WTC11 (cell line): ENCODE results near the gene MBD2. TPM values are rescaled to one million over a fixed set of nuclear protein-coding genes. Genes with fewer than 3 reads are reported as not detected.

Source experiments
- ATAC-seq: fragments of 200-7000 bp; cut with Tn5 transposase; 2 replicates; pipeline ENCODE4 v1.10.0; 2021; ENCODE audit warnings: mild to moderate bottlenecking, moderate library complexity
- CTCF ChIA-PET: fragments of 300-600 bp; sonication (Branson Sonifier 250); formaldehyde crosslinking; loops from one replicate; lab custom pipeline; 2021; ENCODE audit warnings: antibody characterized with exemption; lab: Charles Lee
- POLR2A ChIA-PET: fragments of 350-600 bp; sonication (Branson Sonifier 250); formaldehyde crosslinking; loops from one replicate; lab custom pipeline; 2021; ENCODE audit warnings: antibody characterized with exemption; lab: Charles Lee
- DNase-seq: peaks from one replicate; pipeline ENCODE4 v3.0.0; 2021; ENCODE audit warnings: low spot score
- H3K27ac Mint-ChIP-seq: 2 replicates; pipeline ENCODE4 v1.8.0; 2021; ENCODE audit warnings: mixed read lengths
- H3K27me3 Mint-ChIP-seq: 2 replicates; pipeline ENCODE4 v1.8.0; 2021; ENCODE audit warnings: low read depth, mild to moderate bottlenecking, moderate library complexity, mixed read lengths
- H3K36me3 Mint-ChIP-seq: 2 replicates; pipeline ENCODE4 v1.8.0; 2021; ENCODE audit warnings: mixed read lengths
- H3K4me1 Mint-ChIP-seq: 2 replicates; pipeline ENCODE4 v1.8.0; 2022; ENCODE audit warnings: mixed read lengths
- H3K4me3 Mint-ChIP-seq: 2 replicates; pipeline ENCODE4 v1.8.0; 2021; ENCODE audit warnings: mild to moderate bottlenecking, moderate library complexity, mixed read lengths
- H3K9me3 Mint-ChIP-seq: 2 replicates; pipeline ENCODE4 v1.8.0; 2021; ENCODE audit warnings: mixed read lengths
- CREB1 ChIP-seq: sonication (generic); formaldehyde crosslinking; IDR thresholded peaks from 2 replicates; pipeline ENCODE4 v1.8.0; 2023; ENCODE audit warnings: mild to moderate bottlenecking, missing genetic modification reagents
- FOXP1 ChIP-seq: sonication (generic); formaldehyde crosslinking; IDR thresholded peaks from 2 replicates; pipeline ENCODE4 v1.8.0; 2022; ENCODE audit warnings: missing genetic modification reagents, mild to moderate bottlenecking, moderate library complexity, borderline replicate concordance
- IRF2 ChIP-seq: sonication (generic); formaldehyde crosslinking; IDR thresholded peaks from 2 replicates; pipeline ENCODE4 v1.8.0; 2022; ENCODE audit warnings: low read depth, missing genetic modification reagents, borderline replicate concordance
- NR3C1 ChIP-seq: sonication (generic); formaldehyde crosslinking; conservative IDR thresholded peaks from 2 replicates; pipeline ENCODE4 v1.8.1; 2023; ENCODE audit warnings: low read depth, mild to moderate bottlenecking, missing genetic modification reagents
- SP1 ChIP-seq: sonication (generic); formaldehyde crosslinking; conservative IDR thresholded peaks from 2 replicates; pipeline ENCODE4 v1.8.1; 2022; ENCODE audit warnings: missing genetic modification reagents
- TEAD1 ChIP-seq: sonication (generic); formaldehyde crosslinking; IDR thresholded peaks from 2 replicates; pipeline ENCODE4 v1.8.0; 2022; ENCODE audit warnings: mild to moderate bottlenecking, missing genetic modification reagents
- TP53 ChIP-seq: sonication (generic); formaldehyde crosslinking; IDR thresholded peaks from 2 replicates; pipeline ENCODE4 v1.8.1; 2023; ENCODE audit warnings: mild to moderate bottlenecking, missing genetic modification reagents
- ZNF121 ChIP-seq: sonication (generic); formaldehyde crosslinking; IDR thresholded peaks from 2 replicates; pipeline ENCODE4 v1.8.0; 2023; ENCODE audit warnings: missing genetic modification reagents
- ZNF423 ChIP-seq: fragments of 250-450 bp; sonication (Bioruptor Pico); IDR thresholded peaks from 2 replicates; pipeline ENCODE4 v2.1.2; 2022; ENCODE audit warnings: mild to moderate bottlenecking, moderate library complexity
- ZNF532 ChIP-seq: fragments of 250-450 bp; sonication (Bioruptor Pico); IDR thresholded peaks from 2 replicates; pipeline ENCODE4 v1.9.0; 2021; ENCODE audit warnings: mild to moderate bottlenecking, borderline replicate concordance
- total RNA-seq: library from RNA; stranded (reverse); gene quantifications from 3 replicates; pipeline ENCODE4 v1.2.3, GENCODE V29; 2021
- TF ChIP-seq, protein P1 (sequence below): sonication (generic); formaldehyde crosslinking; IDR thresholded peaks from 2 replicates; pipeline ENCODE4 v1.8.1; 2022; ENCODE audit warnings: low read depth, missing genetic modification reagents, borderline replicate concordance
- TF ChIP-seq, protein P2 (sequence below): sonication (generic); formaldehyde crosslinking; IDR thresholded peaks from 2 replicates; pipeline ENCODE4 v1.8.0; 2023; ENCODE audit warnings: missing genetic modification reagents, mild to moderate bottlenecking, borderline replicate concordance
- TF ChIP-seq, protein P3 (sequence below): fragments of 250-450 bp; sonication (Bioruptor Pico); conservative IDR thresholded peaks from 2 replicates; pipeline ENCODE4 v1.9.0; 2021; ENCODE audit warnings: mild to moderate bottlenecking
- TF ChIP-seq, protein P4 (sequence below): sonication (generic); formaldehyde crosslinking; IDR thresholded peaks from 2 replicates; pipeline ENCODE4 v1.8.1; 2023; ENCODE audit warnings: mild to moderate bottlenecking, missing genetic modification reagents, borderline replicate concordance
- TF ChIP-seq, protein P5 (sequence below): sonication (generic); formaldehyde crosslinking; IDR thresholded peaks from 2 replicates; pipeline ENCODE4 v1.8.1; 2022; ENCODE audit warnings: mild to moderate bottlenecking, moderate library complexity, missing genetic modification reagents

The MBD2 gene
- total RNA-seq, 1 experiment from 2014 or later = 42.7 TPM

GRCh38 chr18:54235871-54236270 lies 11.4 kb upstream of the MBD2 start:
- ChIA-PET POLR2A (no interaction called here), CTCF (no interaction called here)
- Mint-ChIP-seq H3K4me3 (no peak overlapping the region), H3K27ac (no peak overlapping the region), H3K27me3 (no peaks in the 10 kb centered on the region), H3K9me3 (no peaks in the 10 kb centered on the region), H3K36me3 (no peaks in the 10 kb centered on the region)
- no peak for TF ChIP-seq TP53 (CRISPR knock-in tag)
- TF ChIP-seq, protein P1, sequence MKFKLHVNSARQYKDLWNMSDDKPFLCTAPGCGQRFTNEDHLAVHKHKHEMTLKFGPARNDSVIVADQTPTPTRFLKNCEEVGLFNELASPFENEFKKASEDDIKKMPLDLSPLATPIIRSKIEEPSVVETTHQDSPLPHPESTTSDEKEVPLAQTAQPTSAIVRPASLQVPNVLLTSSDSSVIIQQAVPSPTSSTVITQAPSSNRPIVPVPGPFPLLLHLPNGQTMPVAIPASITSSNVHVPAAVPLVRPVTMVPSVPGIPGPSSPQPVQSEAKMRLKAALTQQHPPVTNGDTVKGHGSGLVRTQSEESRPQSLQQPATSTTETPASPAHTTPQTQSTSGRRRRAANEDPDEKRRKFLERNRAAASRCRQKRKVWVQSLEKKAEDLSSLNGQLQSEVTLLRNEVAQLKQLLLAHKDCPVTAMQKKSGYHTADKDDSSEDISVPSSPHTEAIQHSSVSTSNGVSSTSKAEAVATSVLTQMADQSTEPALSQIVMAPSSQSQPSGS (CRISPR knock-in tag) = no peak
- no peak for TF ChIP-seq FOXP1
- TF ChIP-seq TEAD1 (CRISPR knock-in tag) = no peak
- no peak for TF ChIP-seq ZNF532 (CRISPR knock-in tag)
- no peak for TF ChIP-seq IRF2 (CRISPR knock-in tag)
- TF ChIP-seq, protein P2, sequence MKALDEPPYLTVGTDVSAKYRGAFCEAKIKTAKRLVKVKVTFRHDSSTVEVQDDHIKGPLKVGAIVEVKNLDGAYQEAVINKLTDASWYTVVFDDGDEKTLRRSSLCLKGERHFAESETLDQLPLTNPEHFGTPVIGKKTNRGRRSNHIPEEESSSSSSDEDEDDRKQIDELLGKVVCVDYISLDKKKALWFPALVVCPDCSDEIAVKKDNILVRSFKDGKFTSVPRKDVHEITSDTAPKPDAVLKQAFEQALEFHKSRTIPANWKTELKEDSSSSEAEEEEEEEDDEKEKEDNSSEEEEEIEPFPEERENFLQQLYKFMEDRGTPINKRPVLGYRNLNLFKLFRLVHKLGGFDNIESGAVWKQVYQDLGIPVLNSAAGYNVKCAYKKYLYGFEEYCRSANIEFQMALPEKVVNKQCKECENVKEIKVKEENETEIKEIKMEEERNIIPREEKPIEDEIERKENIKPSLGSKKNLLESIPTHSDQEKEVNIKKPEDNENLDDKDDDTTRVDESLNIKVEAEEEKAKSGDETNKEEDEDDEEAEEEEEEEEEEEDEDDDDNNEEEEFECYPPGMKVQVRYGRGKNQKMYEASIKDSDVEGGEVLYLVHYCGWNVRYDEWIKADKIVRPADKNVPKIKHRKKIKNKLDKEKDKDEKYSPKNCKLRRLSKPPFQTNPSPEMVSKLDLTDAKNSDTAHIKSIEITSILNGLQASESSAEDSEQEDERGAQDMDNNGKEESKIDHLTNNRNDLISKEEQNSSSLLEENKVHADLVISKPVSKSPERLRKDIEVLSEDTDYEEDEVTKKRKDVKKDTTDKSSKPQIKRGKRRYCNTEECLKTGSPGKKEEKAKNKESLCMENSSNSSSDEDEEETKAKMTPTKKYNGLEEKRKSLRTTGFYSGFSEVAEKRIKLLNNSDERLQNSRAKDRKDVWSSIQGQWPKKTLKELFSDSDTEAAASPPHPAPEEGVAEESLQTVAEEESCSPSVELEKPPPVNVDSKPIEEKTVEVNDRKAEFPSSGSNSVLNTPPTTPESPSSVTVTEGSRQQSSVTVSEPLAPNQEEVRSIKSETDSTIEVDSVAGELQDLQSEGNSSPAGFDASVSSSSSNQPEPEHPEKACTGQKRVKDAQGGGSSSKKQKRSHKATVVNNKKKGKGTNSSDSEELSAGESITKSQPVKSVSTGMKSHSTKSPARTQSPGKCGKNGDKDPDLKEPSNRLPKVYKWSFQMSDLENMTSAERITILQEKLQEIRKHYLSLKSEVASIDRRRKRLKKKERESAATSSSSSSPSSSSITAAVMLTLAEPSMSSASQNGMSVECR (CRISPR knock-in tag) = no peak
- TF ChIP-seq, all 79 proteins: peak for 0
- ATAC-seq (no peak), DNase-seq (no peak)
- peaks cover 12% of the 10 kb centered on the region for H3K4me1 Mint-ChIP-seq

DNA sequence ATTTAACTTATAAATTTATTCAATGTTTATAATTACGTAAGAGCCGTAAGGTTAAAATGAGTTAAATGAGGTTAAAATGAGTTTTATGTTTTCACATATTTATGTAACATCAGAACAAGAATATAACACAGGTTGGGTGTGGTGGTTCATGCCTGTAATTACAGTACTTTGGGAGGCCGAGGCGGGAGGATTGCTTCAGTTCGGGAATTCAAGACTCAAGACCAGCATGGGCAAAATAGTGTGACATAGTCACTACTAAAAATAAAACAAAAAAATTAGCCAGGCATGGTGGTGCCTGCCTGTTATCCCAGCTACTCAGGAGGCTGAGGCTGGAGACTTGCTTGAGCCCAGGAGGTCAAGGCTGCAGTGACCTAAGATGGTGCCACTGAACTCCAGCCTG lies 9.3 kb upstream of the MBD2 start:
- ChIA-PET CTCF (no interaction called here), POLR2A (no interaction called here)
- ATAC-seq = no peak
- TF ChIP-seq, protein P3, sequence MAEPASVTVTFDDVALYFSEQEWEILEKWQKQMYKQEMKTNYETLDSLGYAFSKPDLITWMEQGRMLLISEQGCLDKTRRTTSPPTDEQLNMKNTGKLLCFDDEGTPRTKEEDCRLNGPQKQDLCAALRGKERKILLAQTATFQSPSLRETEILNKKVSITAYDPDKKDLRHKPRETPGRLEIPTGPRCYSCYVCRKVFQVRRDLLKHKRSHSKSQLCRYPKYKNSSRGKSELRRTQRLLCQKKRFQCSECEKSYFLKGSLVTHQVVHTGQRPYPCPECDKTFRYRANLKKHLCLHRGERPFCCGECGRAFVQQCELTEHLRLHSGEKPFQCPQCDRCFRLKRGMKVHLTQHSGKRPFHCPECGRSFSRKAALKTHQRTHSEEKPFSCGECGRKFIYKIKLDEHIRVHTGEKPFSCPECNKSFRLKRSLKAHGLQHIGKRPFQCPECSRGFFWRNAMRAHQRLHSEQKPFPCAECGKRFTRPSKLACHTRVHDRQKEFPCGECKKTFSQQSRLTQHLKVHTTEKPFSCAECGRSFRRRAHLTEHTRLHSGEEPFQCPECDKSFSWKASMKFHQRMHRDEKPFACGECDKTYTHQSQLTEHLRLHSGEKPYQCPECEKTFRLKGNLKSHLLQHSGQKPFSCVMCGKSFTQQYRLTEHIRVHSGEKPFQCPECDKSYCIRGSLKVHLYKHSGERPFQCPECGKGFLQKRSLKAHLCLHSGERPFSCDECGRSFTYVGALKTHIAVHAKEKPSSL = no peak
- no peak for TF ChIP-seq CREB1 (CRISPR knock-in tag)
- TF ChIP-seq, protein P4, sequence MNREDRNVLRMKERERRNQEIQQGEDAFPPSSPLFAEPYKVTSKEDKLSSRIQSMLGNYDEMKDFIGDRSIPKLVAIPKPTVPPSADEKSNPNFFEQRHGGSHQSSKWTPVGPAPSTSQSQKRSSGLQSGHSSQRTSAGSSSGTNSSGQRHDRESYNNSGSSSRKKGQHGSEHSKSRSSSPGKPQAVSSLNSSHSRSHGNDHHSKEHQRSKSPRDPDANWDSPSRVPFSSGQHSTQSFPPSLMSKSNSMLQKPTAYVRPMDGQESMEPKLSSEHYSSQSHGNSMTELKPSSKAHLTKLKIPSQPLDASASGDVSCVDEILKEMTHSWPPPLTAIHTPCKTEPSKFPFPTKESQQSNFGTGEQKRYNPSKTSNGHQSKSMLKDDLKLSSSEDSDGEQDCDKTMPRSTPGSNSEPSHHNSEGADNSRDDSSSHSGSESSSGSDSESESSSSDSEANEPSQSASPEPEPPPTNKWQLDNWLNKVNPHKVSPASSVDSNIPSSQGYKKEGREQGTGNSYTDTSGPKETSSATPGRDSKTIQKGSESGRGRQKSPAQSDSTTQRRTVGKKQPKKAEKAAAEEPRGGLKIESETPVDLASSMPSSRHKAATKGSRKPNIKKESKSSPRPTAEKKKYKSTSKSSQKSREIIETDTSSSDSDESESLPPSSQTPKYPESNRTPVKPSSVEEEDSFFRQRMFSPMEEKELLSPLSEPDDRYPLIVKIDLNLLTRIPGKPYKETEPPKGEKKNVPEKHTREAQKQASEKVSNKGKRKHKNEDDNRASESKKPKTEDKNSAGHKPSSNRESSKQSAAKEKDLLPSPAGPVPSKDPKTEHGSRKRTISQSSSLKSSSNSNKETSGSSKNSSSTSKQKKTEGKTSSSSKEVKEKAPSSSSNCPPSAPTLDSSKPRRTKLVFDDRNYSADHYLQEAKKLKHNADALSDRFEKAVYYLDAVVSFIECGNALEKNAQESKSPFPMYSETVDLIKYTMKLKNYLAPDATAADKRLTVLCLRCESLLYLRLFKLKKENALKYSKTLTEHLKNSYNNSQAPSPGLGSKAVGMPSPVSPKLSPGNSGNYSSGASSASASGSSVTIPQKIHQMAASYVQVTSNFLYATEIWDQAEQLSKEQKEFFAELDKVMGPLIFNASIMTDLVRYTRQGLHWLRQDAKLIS (CRISPR knock-in tag) = no peak
- no peak for TF ChIP-seq NR3C1 (CRISPR knock-in tag)
- no peak for TF ChIP-seq ZNF121
- TF ChIP-seq ZNF423 = no peak
- TF ChIP-seq SP1 (CRISPR knock-in tag) = no peak
- TF ChIP-seq FOXP1 = no peak
- TF ChIP-seq, protein P5, sequence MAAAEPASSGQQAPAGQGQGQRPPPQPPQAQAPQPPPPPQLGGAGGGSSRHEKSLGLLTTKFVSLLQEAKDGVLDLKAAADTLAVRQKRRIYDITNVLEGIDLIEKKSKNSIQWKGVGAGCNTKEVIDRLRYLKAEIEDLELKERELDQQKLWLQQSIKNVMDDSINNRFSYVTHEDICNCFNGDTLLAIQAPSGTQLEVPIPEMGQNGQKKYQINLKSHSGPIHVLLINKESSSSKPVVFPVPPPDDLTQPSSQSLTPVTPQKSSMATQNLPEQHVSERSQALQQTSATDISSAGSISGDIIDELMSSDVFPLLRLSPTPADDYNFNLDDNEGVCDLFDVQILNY (CRISPR knock-in tag) = no peak
- H3K9me3 Mint-ChIP-seq = no peaks in the 10 kb centered on the region
- no peak overlapping the region for H3K4me3 Mint-ChIP-seq
- H3K4me1 Mint-ChIP-seq = peaks cover 17% of the 10 kb centered on the region
- H3K36me3 Mint-ChIP-seq = no peaks in the 10 kb centered on the region
- no peak for DNase-seq
- H3K27ac Mint-ChIP-seq = no peak overlapping the region
- H3K27me3 Mint-ChIP-seq = no peaks in the 10 kb centered on the region
